Subcutaneous abdominal adipose tissue (tissue), 5 donors: ENCODE data around the gene EOLA2.

ENCODE experiments used
- H3K27ac ChIP-seq: one replicate; pipeline ENCODE4 v1.7.0; 2013; ENCODE audit warnings: low read depth, mild to moderate bottlenecking, inconsistent platforms, low read length, moderate library complexity
- H3K27me3 ChIP-seq, 5 donors: one replicate each; pipeline ENCODE4 v1.7.0; 2013; ENCODE audit warnings: low read length in 5 of 5, inconsistent platforms in 1 of 5; ENCODE audit not compliant: control insufficient read depth in 5 of 5, insufficient read depth in 4 of 5
- H3K36me3 ChIP-seq, 5 donors: one replicate each; pipeline ENCODE4 v1.7.0; 2013; ENCODE audit warnings: low read length in 5 of 5; ENCODE audit not compliant: control insufficient read depth in 5 of 5, insufficient read depth in 5 of 5
- H3K4me1 ChIP-seq, 5 donors: one replicate each; pipeline ENCODE4 v1.7.0; 2013; ENCODE audit warnings: low read length in 5 of 5, mild to moderate bottlenecking in 3 of 5, moderate library complexity in 1 of 5; ENCODE audit not compliant: control insufficient read depth in 5 of 5, insufficient read depth in 5 of 5
- H3K4me3 ChIP-seq, 5 donors: one replicate each; pipeline ENCODE4 v1.7.0; 2013; ENCODE audit warnings: low read length in 5 of 5, low read depth in 1 of 5
- H3K9ac ChIP-seq, 5 donors: one replicate each; pipeline ENCODE4 v1.7.0; 2013; ENCODE audit warnings: low read length in 5 of 5, mild to moderate bottlenecking in 4 of 5, moderate library complexity in 3 of 5
- H3K9me3 ChIP-seq, 5 donors: one replicate each; pipeline ENCODE4 v1.7.0; 2013; ENCODE audit warnings: low read length in 5 of 5; ENCODE audit not compliant: control insufficient read depth in 5 of 5
- donor health status: healthy.
- donor health status: healthy.
- donor health status: healthy.
- donor health status: healthy.
- donor health status: healthy.

EOLA2 gene

DNA sequence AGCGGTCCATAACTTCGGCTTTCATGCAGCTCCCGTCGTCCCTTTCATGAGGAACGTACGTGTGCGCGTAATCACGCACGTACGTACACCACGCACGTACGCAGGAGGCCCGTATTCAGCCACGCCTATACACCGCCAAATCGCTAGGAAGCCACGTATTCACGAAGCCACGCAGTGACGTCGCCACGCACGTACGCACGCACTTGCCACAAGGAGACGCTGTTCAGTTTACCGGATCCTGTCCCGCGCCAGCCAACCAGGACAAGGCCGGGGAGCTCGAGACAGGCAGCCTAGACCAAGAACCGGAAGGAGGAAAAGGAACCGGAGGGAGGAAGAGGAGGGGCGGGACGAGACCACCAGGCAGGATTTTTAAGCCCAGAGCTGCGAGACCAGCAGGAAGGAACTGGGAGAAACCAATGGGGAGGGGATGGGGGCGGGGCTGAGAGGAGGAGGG is at the start of gene EOLA2:
Gene EOLA2 (minus strand): TSS at position 65 of the 454 bp plus-strand sequence. CDS start 4,617 bp downstream, outside the sequence.
- Histone ChIP-seq H3K36me3 (peaks cover 0 to 13% (median 8%) of the 10 kb centered on the region in 5 donors), H3K4me3 (peak within 1 kb of the TSS; percentile 63 to 76 (median 72)), H3K27ac (peak within 1 kb of the TSS; percentile 80), H3K4me1 (peaks cover 7 to 14% (median 11%) of the 10 kb centered on the region in 5 donors), H3K27me3 (no peaks in the 10 kb centered on the region), H3K9me3 (peaks cover 0 to 5% (median 4%) of the 10 kb centered on the region in 5 donors), H3K9ac (peak within 1 kb of the TSS in 4 of 5 donors; percentile 58 to 91 (median 84))

DNA sequence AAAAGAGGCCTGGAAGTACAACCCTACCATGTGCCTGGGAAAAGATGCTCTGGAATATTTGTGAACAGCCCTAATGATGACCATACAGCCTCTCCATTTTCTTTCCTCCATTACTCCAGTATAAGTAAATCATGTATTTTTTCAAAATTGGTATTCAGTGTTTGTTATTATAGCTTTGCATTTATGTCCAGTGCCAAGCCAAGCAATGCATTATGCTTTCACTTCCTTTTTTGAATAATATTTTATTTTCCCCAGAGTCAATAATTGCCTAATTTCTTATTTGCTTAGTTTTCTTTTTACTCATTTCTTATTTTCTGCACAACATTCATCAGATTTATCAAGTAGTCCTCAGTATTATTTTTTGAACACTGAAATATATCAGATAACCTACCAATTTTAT is 49.3 kb upstream of the EOLA2 start:
- no peaks in the 10 kb centered on the region for H3K9me3 ChIP-seq
- H3K4me1 ChIP-seq = peaks cover 0 to 7% (median 4%) of the 10 kb centered on the region in 5 donors
- H3K9ac ChIP-seq = no peak overlapping the region
- no peak overlapping the region for H3K4me3 ChIP-seq
- no peak overlapping the region for H3K27ac ChIP-seq
- peaks cover 0 to 2% (median 0%) of the 10 kb centered on the region in 5 donors for H3K36me3 ChIP-seq
- peaks cover 0 to 3% (median 0%) of the 10 kb centered on the region in 5 donors for H3K27me3 ChIP-seq

- no peaks in the 10 kb centered on the region for H3K9me3 ChIP-seq
- no peak overlapping the region for H3K27ac ChIP-seq
- H3K36me3 ChIP-seq = peaks cover 0 to 2% (median 0%) of the 10 kb centered on the region in 5 donors
- H3K4me3 ChIP-seq = no peak overlapping the region
- H3K4me1 ChIP-seq = peaks cover 0 to 19% (median 12%) of the 10 kb centered on the region in 5 donors
- no peaks in the 10 kb centered on the region for H3K27me3 ChIP-seq
- H3K9ac ChIP-seq = no peak overlapping the region
Observed at GRCh38 chrX:149984411-149984810, 46.1 kb upstream of the EOLA2 start.

DNA sequence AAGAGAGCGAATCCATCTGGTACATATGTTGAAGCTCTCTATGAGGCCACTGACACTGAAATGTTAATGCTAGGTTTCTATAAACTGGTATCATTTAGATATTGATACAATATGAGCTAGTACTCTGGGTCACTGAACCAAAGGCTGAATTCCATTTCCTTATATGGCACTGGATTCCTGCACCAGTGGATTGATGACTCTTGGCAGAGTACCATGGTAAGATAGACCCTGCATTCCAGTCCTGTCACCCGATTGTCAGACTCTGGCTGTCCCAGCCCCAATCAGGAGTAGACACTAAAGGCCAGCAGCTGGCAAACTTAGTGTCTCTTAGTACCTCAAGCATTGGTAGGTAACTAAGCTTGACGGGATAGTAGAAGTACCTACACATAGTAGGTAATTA is 44.0 kb upstream of the EOLA2 start:
- H3K36me3 ChIP-seq = peaks cover 0 to 2% (median 0%) of the 10 kb centered on the region in 5 donors
- no peak overlapping the region for H3K9ac ChIP-seq
- no peak overlapping the region for H3K4me3 ChIP-seq
- no peaks in the 10 kb centered on the region for H3K9me3 ChIP-seq
- H3K27me3 ChIP-seq = no peaks in the 10 kb centered on the region
- H3K27ac ChIP-seq = no peak overlapping the region
- peaks cover 0 to 19% (median 12%) of the 10 kb centered on the region in 5 donors for H3K4me1 ChIP-seq

DNA sequence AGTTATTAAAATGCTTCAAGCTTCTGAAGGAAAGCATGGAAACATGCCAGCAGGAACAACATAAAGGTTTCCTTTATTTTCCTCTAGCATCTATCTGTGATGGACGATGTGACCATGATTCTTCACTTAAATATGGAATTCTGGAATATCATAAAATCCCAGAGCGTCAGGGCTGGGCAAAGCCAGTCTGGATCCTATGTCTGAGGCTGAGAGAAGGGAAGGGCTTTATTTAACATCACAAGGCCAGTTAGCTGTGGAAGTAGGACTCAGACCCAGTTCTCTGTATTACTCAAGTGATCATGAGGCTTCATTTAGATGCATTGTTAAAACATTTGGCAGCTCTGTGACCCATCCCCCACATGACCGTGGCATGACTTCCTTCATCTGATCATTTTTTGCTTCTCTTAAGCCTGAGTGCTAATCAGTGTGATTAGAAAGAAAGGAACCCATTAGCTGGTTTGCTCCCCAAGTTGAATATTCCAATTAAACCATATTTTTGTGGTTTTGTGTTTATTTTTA is 40.9 kb upstream of the EOLA2 start:
- Histone ChIP-seq H3K27me3 (peaks cover 0 to 3% (median 0%) of the 10 kb centered on the region in 5 donors), H3K36me3 (no peaks in the 10 kb centered on the region), H3K9ac (no peak overlapping the region), H3K4me1 (peaks cover 0 to 19% (median 12%) of the 10 kb centered on the region in 5 donors), H3K4me3 (no peak overlapping the region), H3K27ac (no peak overlapping the region), H3K9me3 (no peaks in the 10 kb centered on the region)

GRCh38 chrX:149962859-149963757 is 24.8 kb upstream of the EOLA2 start:
- H3K9me3 ChIP-seq = no peaks in the 10 kb centered on the region
- no peaks in the 10 kb centered on the region for H3K4me1 ChIP-seq
- H3K27me3 ChIP-seq = peaks cover 0 to 3% (median 0%) of the 10 kb centered on the region in 5 donors
- peaks cover 0 to 10% (median 3%) of the 10 kb centered on the region in 5 donors for H3K36me3 ChIP-seq
- no peak overlapping the region for H3K27ac ChIP-seq
- H3K9ac ChIP-seq = no peak overlapping the region
- no peak overlapping the region for H3K4me3 ChIP-seq

GRCh38 chrX:149962010-149962409 is 23.7 kb upstream of the EOLA2 start:
- peaks cover 0 to 3% (median 0%) of the 10 kb centered on the region in 5 donors for H3K27me3 ChIP-seq
- no peak overlapping the region for H3K9ac ChIP-seq
- H3K4me1 ChIP-seq = no peaks in the 10 kb centered on the region
- H3K9me3 ChIP-seq = no peaks in the 10 kb centered on the region
- H3K27ac ChIP-seq = no peak overlapping the region
- H3K4me3 ChIP-seq = no peak overlapping the region
- peaks cover 0 to 13% (median 3%) of the 10 kb centered on the region in 5 donors for H3K36me3 ChIP-seq

DNA sequence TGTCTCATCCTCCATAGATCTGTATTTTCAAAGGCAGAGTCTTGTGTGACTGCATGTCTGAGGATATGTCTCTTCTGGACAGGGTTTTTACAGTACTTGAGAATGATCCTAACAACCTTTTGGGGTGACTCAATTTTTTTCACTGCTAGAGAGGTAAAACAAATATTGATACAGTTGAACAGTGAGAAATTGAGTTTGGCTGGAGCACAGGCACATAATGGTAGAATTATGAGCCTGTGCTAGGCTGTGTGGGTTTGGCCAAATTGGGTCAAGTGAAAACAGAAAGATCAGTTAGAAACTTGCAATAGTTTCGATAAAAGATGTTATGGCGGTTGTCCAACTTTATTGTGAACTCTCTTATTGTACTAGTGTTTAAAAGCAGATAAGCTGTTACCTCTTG is 23.3 kb upstream of the EOLA2 start:
- peaks cover 0 to 3% (median 0%) of the 10 kb centered on the region in 5 donors for H3K27me3 ChIP-seq
- H3K4me1 ChIP-seq = no peaks in the 10 kb centered on the region
- H3K9me3 ChIP-seq = no peaks in the 10 kb centered on the region
- no peak overlapping the region for H3K27ac ChIP-seq
- H3K9ac ChIP-seq = no peak overlapping the region
- peaks cover 0 to 13% (median 3%) of the 10 kb centered on the region in 5 donors for H3K36me3 ChIP-seq
- H3K4me3 ChIP-seq = no peak overlapping the region

GRCh38 chrX:149950681-149951080 is 12.4 kb upstream of the EOLA2 start:
- peaks cover 0 to 18% (median 11%) of the 10 kb centered on the region in 5 donors for H3K36me3 ChIP-seq
- no peak overlapping the region for H3K9ac ChIP-seq
- H3K27me3 ChIP-seq = no peaks in the 10 kb centered on the region
- H3K4me3 ChIP-seq = no peak overlapping the region
- H3K4me1 ChIP-seq = peaks cover 0 to 8% (median 5%) of the 10 kb centered on the region in 5 donors
- no peak overlapping the region for H3K27ac ChIP-seq
- no peaks in the 10 kb centered on the region for H3K9me3 ChIP-seq
